HG02938 (cell line): ENCODE measurements around the gene PFN4.

Source experiments
- ATAC-seq: cut with Tn5 transposase; IDR thresholded peaks from one replicate; pipeline ENCODE4 v1.9.1; 2021; ENCODE audit warnings: mild to moderate bottlenecking, moderate library complexity; ENCODE audit not compliant: unreplicated experiment

The PFN4 gene

GRCh38 chr2:24082787-24083566, 40.2 kb downstream of the PFN4 start:
- no peak for ATAC-seq

GRCh38 chr2:24080701-24081100, 42.4 kb downstream of the PFN4 start:
- ATAC-seq: no peak

- no peak for ATAC-seq
Observed at GRCh38 chr2:24077879-24078278, 45.3 kb downstream of the PFN4 start.

- no peak for ATAC-seq
Observed at GRCh38 chr2:24077535-24077877, 45.6 kb downstream of the PFN4 start.

- ATAC-seq: peak; percentile 13
Observed at GRCh38 chr2:24076849-24077534, 46.1 kb downstream of the PFN4 start.

- peak; percentile 91 for ATAC-seq
Observed at GRCh38 chr2:24075915-24076848, 47.0 kb downstream of the PFN4 start, which contains the start of gene SF3B6. Gene SF3B6, minus strand, starts transcription at chr2:24076326. Its CDS starts 97 bp downstream, at chr2:24076229.

- no peak for ATAC-seq
Observed at GRCh38 chr2:24075259-24075658, 47.9 kb downstream of the PFN4 start.

- ATAC-seq: no peak
Observed at GRCh38 chr2:24073816-24074215, 49.3 kb downstream of the PFN4 start.

- ATAC-seq: no peak
Observed at GRCh38 chr2:24072259-24072658, 50.9 kb downstream of the PFN4 start.

- ATAC-seq: no peak
Observed at GRCh38 chr2:24065341-24065740, 57.8 kb downstream of the PFN4 start.
